Activated T-cell treated with anti-CD3 and anti-CD28 coated beads, Interleukin-2, amount 50 U/mL, for 24 hours (primary cell): ENCODE results near the gene KCNC4.

Experiments used
- DNase-seq: peaks from one replicate; pipeline ENCODE4 v3.0.0-alpha.2; 2020
- H3K27ac Mint-ChIP-seq: 2 replicates; pipeline ENCODE4 v1.8.0; 2020; ENCODE audit warnings: mild to moderate bottlenecking, mixed read lengths
- H3K27me3 Mint-ChIP-seq: 2 replicates; pipeline ENCODE4 v1.8.0; 2020; ENCODE audit warnings: mixed read lengths
- H3K36me3 Mint-ChIP-seq: 2 replicates; pipeline ENCODE4 v1.8.0; 2020; ENCODE audit warnings: low read depth, mixed read lengths
- H3K4me1 Mint-ChIP-seq: 2 replicates; pipeline ENCODE4 v1.8.0; 2020; ENCODE audit warnings: low read depth, mixed read lengths
- H3K4me3 Mint-ChIP-seq: 2 replicates; pipeline ENCODE4 v1.8.0; 2020; ENCODE audit warnings: mild to moderate bottlenecking, moderate library complexity, mixed read lengths
- H3K9me3 Mint-ChIP-seq: 2 replicates; pipeline ENCODE4 v1.8.0; 2020; ENCODE audit warnings: mixed read lengths

Gene KCNC4

DNA sequence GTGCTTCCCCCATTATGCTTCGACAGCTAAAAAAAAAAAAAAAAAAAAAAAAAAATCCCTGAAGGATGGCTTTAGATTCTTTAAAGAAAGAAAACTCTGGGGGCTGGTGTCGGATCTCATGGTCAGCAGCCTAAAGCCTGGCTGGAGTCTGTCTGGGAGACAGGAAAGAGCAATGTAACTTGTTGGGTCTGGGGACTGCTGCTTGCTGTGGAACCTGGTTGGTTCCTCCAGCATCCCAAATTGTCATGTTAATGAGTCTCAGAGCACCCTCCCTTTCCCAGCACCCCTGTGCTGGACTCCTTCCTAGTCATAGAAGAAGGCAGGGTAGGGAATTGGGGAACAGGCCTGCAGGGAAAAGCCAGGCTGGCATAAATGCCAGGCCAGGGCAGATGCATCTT is 3.0 kb downstream of the KCNC4 start:
- Mint-ChIP-seq H3K36me3 (peaks cover 15% of the 10 kb centered on the region), H3K27me3 (peaks cover 3% of the 10 kb centered on the region), H3K4me1 (peaks cover 75% of the 10 kb centered on the region), H3K27ac (peak overlapping the region; percentile 65), H3K9me3 (no peaks in the 10 kb centered on the region), H3K4me3 (peak overlapping the region; percentile 77)
- DNase-seq, result no peak

DNA sequence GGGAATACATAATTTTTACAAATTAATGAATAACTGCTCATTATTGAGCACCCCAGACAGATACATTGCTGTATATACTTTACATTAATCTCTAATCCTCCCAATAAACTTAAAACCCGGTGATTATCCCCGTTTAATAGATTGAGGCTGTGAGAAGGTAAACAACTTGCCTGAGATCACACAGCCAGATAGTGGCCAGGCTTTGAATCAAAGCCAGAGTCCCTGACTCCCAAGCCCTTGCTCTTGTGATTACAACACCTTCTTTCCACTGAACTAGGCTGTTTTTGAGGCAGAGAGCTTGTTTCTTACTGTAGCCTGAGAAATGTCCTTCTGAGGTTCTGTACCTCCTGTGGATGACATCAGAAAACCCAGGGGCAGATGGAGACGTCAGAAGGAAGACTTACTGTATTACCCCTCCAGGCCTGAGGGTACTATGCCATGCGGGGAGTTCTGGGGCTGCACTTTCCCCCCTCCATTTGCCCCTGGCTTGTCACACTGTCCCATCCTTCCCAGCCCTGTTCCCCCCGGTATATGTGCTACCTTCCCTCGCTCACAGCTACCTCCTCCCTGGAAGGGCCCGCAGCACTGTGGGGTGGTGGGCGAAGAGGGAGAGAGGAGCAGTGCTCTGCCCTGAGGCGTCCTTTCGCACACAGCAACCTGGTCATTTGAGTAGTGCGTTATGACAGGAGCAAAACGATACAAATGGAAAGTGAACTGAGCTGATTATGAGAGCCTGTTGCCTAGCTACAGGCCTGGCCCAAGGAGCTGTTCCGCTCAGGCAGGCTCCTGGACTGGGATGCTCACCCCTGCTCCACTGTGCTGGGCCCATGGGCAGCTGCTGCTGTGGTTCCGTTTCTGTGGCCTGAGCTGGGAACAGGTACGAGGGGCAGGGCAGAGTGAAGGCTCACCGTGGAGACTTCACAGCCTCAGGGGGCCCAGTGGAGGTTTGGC is 4.6 kb downstream of the KCNC4 start:
- Mint-ChIP-seq H3K27ac (peak overlapping the region; percentile 81), H3K4me3 (peak overlapping the region; percentile 77), H3K4me1 (peaks cover 64% of the 10 kb centered on the region), H3K27me3 (peaks cover 3% of the 10 kb centered on the region), H3K36me3 (peaks cover 19% of the 10 kb centered on the region), H3K9me3 (no peaks in the 10 kb centered on the region)
- DNase-seq, result no peak

DNA sequence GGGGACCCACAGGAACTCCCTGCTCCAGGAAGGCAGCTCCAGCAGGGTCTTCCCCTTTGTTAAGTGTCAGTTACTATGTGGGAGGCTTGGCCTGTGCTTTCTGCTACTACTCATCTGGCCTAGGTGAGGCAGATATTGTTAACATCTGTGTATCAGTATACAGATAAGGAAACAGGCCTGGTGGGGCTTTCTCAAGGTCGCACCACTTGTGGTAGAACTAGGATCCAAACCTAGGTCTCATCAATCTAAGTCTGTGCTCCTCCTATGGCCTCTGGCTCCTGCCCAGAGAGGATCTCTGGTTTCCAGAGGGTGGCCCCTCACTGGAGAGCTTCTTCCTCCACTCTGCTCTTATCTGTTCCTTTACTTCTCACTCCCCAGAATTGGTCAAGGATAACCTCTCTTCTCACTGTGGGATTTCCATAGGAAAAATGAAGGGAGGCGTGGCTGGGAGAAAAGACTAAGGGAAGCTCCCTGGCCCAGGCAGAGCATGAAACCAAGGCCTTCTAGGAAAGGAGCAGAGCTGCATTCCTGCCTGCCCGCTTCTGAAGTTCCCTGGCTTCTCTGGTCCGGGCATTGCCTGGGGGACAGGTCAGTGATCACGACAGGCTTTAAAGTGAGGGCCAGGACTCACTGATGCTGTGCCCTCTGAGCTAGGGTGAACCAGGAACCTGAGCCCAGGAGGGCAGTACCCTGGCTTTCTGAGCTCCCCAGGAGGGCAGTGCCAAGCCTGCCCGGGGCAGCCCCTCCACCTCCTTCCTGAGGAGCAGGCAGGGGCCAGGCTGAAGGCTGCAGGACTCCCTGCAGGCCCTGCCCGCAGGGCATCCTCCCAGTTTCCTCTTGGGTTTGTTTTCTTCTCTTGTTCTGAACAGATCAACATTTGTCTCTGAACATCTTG is 5.8 kb downstream of the KCNC4 start:
- Mint-ChIP-seq H3K9me3 (no peaks in the 10 kb centered on the region), H3K36me3 (peaks cover 19% of the 10 kb centered on the region), H3K27me3 (peaks cover 3% of the 10 kb centered on the region), H3K4me1 (peaks cover 63% of the 10 kb centered on the region), H3K27ac (peak overlapping the region; percentile 65), H3K4me3 (peak overlapping the region; percentile 33)
- DNase-seq, result no peak

DNA sequence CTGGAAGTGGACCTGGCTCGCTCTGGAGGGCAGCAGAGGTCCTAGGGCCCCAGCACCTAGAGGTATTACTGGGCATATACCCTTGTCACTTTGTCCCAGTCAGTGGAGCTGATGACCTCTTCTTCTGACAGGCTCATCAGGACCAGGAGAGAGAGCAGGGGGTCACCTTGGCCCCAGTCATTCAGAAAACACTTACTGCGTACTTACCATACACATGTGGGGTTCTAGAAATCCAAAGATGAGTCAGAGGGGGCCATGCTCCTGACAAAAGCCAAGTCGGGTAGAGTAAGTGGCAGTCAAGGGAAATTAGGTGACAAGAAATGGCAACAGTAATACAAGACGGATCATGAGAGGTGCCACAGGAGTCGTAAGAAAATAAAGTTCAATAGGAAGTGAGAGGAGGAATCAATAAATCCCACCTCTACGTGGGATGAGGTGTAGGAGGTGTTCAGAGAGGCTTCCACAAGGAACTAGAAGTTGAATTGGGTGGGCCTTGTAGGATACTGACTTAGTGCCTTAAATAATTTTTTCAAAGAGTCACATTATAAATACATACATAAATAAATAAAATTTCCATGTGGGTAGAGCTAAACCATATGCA is 6.8 kb downstream of the KCNC4 start:
- peaks cover 3% of the 10 kb centered on the region for H3K27me3 Mint-ChIP-seq
- peaks cover 16% of the 10 kb centered on the region for H3K36me3 Mint-ChIP-seq
- H3K4me1 Mint-ChIP-seq, result peaks cover 61% of the 10 kb centered on the region
- no peaks in the 10 kb centered on the region for H3K9me3 Mint-ChIP-seq
- no peak for DNase-seq
- H3K4me3 Mint-ChIP-seq, result peak overlapping the region; percentile 33
- peak overlapping the region; percentile 65 for H3K27ac Mint-ChIP-seq

DNA sequence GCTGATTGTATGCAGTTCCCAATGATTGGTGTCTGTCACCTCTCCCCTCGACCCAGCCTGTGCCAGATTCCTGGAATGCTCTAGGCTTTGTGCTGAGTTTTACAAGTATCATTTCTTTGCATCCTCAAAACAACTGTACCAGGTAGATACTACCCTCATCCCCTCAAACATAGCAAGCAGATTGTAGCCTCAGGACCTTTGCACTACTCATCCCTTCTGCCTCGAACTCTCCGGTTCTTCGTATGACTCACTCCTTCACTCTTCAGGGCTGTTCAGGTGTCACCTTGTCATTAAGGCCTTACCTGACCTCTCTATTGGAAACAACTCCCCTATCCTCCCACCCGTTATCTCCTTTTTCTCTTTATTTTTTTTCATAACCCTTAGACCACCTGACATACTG is 8.0 kb downstream of the KCNC4 start:
- no peak overlapping the region for H3K4me3 Mint-ChIP-seq
- no peaks in the 10 kb centered on the region for H3K27me3 Mint-ChIP-seq
- peak overlapping the region; percentile 28 for H3K27ac Mint-ChIP-seq
- DNase-seq, result no peak
- peaks cover 19% of the 10 kb centered on the region for H3K36me3 Mint-ChIP-seq
- H3K9me3 Mint-ChIP-seq, result no peaks in the 10 kb centered on the region
- H3K4me1 Mint-ChIP-seq, result peaks cover 53% of the 10 kb centered on the region

DNA sequence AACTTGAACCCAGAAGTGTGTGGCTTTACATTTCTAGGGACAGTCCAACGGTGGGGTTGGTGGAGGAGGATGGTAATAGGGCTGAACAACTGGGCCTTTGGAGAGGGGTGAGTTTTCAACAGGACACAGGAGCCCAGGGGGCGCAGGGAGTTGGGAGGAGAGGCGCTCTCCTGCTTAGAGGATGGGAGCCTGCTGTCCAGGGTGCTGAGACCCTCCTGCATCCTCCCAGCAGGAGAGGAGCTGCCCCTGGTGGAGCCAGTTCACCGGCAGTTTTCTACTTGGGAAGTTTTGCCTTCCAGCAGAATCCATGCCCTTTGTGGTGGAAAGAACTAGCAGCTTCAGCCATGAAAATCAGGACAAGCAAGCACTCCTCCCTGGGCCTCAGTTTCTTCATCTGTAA is 8.6 kb downstream of the KCNC4 start:
- Mint-ChIP-seq H3K36me3 (peaks cover 24% of the 10 kb centered on the region), H3K9me3 (no peaks in the 10 kb centered on the region), H3K4me3 (no peak overlapping the region), H3K27ac (no peak overlapping the region), H3K4me1 (peaks cover 47% of the 10 kb centered on the region), H3K27me3 (no peaks in the 10 kb centered on the region)
- no peak for DNase-seq

DNA sequence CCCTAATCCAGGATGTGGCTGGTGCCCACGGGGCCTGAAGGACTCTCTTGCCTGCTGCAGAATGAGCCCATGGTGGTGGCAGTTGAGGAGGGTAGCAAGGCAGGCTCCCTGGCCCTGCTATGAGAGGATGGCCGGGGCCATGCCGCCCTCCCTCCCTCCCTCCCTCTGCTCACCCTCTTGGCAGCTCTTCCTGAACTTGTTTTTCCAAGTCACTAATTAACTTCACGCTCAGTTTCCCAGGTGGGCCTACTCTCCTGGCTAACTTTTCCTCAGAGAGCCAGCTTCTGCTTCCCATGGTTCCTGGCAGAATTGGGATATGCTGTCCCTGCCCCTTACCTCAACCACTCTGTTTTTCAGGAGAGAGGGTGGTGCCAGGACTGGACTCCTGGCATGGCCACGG is 10.2 kb downstream of the KCNC4 start:
- no peak overlapping the region for H3K4me3 Mint-ChIP-seq
- peaks cover 32% of the 10 kb centered on the region for H3K4me1 Mint-ChIP-seq
- no peak overlapping the region for H3K27ac Mint-ChIP-seq
- DNase-seq, result no peak
- H3K9me3 Mint-ChIP-seq, result no peaks in the 10 kb centered on the region
- peaks cover 31% of the 10 kb centered on the region for H3K36me3 Mint-ChIP-seq
- no peaks in the 10 kb centered on the region for H3K27me3 Mint-ChIP-seq

DNA sequence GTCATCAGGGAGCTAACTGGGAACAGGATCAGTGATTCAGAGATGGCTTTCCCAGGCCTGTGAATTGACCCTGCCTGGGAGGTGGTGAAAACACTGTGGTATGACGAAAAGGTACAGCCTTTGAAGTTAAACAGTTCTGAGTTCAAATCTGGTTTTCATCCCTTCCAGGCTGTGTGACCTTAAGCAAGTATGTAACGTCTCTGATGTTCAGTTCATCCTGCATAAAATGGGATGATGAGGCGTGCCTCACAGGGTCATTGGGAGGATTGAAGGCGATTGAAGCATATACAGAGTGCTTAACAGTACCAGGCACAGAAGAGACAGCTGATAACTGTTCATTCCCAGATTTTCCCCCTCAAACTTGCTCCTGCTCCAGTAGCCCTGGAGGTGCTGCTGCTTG is 11.0 kb downstream of the KCNC4 start:
- Mint-ChIP-seq H3K27ac (no peak overlapping the region), H3K4me1 (peaks cover 24% of the 10 kb centered on the region), H3K4me3 (no peak overlapping the region), H3K36me3 (peaks cover 31% of the 10 kb centered on the region), H3K9me3 (no peaks in the 10 kb centered on the region), H3K27me3 (no peaks in the 10 kb centered on the region)
- no peak for DNase-seq

DNA sequence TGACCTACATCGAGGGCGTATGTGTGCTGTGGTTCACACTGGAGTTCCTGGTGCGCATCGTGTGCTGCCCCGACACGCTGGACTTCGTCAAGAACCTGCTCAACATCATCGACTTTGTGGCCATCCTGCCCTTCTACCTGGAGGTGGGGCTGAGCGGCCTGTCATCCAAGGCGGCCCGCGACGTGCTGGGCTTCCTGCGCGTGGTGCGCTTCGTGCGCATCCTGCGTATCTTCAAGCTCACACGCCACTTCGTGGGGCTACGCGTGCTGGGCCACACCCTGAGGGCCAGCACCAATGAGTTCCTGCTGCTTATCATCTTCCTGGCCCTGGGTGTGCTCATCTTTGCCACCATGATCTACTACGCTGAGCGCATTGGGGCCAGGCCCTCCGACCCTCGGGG is 13.0 kb downstream of the KCNC4 start:
- Mint-ChIP-seq H3K4me1 (peaks cover 4% of the 10 kb centered on the region), H3K27me3 (no peaks in the 10 kb centered on the region), H3K27ac (no peak overlapping the region), H3K9me3 (no peaks in the 10 kb centered on the region), H3K36me3 (peaks cover 38% of the 10 kb centered on the region), H3K4me3 (no peak overlapping the region)
- no peak for DNase-seq

DNA sequence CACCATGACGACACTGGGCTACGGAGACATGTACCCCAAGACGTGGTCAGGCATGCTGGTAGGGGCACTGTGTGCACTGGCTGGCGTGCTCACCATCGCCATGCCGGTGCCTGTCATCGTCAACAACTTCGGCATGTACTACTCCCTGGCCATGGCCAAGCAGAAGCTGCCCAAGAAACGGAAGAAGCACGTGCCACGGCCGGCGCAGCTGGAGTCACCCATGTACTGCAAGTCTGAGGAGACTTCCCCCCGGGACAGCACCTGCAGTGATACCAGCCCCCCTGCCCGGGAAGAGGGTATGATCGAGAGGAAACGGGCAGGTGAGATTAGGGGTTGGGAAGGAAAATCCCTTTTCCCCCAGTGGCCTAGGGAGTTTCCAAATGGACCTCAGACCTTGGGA is 13.5 kb downstream of the KCNC4 start:
- peaks cover 38% of the 10 kb centered on the region for H3K36me3 Mint-ChIP-seq
- no peak overlapping the region for H3K27ac Mint-ChIP-seq
- no peaks in the 10 kb centered on the region for H3K9me3 Mint-ChIP-seq
- DNase-seq, result no peak
- no peaks in the 10 kb centered on the region for H3K4me1 Mint-ChIP-seq
- H3K4me3 Mint-ChIP-seq, result no peak overlapping the region
- H3K27me3 Mint-ChIP-seq, result no peaks in the 10 kb centered on the region

DNA sequence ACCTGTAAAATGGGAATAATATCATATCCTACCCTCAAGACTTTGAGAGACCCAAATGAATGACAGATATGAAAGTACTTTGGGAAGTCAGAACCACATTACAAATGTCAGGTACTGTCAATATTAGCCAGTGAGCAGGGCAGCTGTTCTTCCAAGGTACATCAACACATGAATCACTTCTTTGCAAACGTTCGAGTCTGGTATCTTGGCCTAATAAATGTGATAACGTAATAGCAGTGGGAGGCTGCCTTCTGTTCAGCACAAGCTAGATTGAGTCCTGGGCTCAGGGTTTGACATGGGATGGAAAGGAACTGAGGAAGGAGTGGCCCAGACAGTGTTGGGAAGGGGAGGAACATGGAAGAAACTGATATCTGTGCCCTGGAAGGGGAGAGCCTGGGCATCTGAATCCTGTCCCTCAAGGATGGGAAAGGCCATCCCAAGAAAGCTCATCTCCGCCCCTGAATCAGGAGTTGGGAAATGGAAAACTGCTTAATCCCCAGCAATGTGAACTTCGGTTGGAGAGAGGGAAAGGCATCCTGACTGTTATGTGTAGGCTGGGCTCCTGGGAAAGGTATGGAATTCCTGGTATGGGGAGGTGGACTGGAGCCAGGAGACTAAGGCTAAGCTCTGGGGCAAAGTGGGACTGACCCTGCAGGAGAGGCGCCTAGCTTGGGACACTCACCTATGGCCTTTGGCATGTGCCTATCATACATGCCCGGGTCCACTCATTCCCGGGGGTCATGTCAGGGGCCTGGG is 14.3 kb downstream of the KCNC4 start:
- Mint-ChIP-seq H3K27me3 (no peaks in the 10 kb centered on the region), H3K9me3 (no peaks in the 10 kb centered on the region), H3K27ac (no peak overlapping the region), H3K4me1 (no peaks in the 10 kb centered on the region), H3K4me3 (no peak overlapping the region), H3K36me3 (peaks cover 44% of the 10 kb centered on the region)
- no peak for DNase-seq

DNA sequence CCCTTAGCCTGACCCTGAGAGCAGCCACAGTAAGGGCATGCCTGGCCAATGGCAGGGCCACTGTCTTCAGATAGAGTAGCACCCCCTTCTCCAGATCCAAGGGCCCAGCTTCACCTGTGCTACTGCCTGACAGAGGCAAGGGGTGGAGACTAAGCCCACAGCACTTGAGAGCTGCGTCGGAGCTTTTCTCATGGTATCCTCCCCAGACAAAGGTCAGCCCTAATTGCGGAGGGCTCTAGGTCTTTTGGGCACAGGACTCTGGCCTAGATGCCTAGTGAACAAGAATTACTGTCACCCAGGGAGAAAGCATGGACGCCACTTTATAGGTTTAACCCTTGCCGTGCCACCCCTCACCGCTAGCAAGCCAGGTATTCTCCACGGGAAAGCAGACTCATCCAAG is 15.1 kb downstream of the KCNC4 start:
- Mint-ChIP-seq H3K27me3 (no peaks in the 10 kb centered on the region), H3K36me3 (peaks cover 51% of the 10 kb centered on the region), H3K4me3 (no peak overlapping the region), H3K9me3 (no peaks in the 10 kb centered on the region), H3K4me1 (no peaks in the 10 kb centered on the region), H3K27ac (no peak overlapping the region)
- no peak for DNase-seq

DNA sequence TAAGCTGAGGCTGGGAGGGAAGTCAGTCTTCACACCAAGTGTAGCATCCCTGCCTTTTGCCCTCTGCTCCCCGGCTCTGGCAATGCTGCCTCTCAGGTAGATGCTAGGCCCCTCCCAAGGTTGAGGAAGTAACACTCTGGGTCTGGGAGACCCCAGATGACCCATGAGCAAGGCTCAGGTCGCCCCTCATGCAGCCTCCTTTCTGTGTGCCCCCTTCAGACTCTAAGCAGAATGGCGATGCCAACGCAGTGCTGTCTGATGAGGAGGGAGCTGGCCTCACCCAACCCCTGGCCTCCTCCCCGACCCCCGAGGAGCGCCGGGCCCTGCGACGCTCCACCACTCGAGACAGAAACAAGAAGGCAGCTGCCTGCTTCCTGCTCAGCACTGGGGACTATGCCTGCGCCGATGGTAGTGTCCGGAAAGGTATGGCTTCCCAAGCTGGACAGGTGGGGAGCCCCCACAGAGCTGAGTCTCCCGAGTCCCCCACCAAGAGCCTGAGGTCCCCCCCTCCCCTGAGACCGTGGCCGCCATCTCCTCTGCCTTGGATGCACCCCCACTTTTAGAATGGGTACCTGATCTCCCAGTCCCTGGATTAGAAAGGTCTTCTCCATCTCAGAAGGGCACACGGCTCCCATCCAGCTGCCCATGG is 15.8 kb downstream of the KCNC4 start:
- no peaks in the 10 kb centered on the region for H3K4me1 Mint-ChIP-seq
- no peak overlapping the region for H3K27ac Mint-ChIP-seq
- H3K36me3 Mint-ChIP-seq, result peaks cover 54% of the 10 kb centered on the region
- DNase-seq, result no peak
- H3K27me3 Mint-ChIP-seq, result no peaks in the 10 kb centered on the region
- H3K9me3 Mint-ChIP-seq, result no peaks in the 10 kb centered on the region
- H3K4me3 Mint-ChIP-seq, result no peak overlapping the region

DNA sequence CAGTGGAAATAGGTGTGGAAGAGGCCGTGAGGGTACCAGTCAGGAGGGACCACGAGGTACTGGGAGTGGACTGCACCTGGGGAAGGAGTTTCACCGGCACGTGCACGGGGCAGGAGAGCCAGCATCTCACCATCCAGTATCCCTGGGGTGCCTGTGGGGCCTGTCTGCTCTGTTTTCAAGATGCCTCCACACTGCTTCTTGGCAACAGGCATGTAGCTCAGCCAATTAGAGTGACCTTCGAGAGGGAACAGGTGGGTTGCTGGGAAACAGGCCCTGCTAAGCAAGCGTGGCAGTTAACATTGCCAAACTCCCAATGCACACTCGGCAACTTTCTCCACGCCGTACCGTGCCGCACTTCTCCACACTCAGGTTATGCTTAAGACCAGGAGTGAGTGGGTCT is 17.7 kb downstream of the KCNC4 start:
- no peaks in the 10 kb centered on the region for H3K27me3 Mint-ChIP-seq
- H3K9me3 Mint-ChIP-seq, result no peaks in the 10 kb centered on the region
- H3K4me3 Mint-ChIP-seq, result no peak overlapping the region
- no peak for DNase-seq
- H3K4me1 Mint-ChIP-seq, result no peaks in the 10 kb centered on the region
- peaks cover 55% of the 10 kb centered on the region for H3K36me3 Mint-ChIP-seq
- H3K27ac Mint-ChIP-seq, result no peak overlapping the region
